NT2/D1 (cell line): ENCODE measurements around the gene RASL10B.

ENCODE experiments used
- SUZ12 ChIP-seq: IDR thresholded peaks from 2 replicates; pipeline ENCODE4 v1.6.1; 2011; ENCODE audit not compliant: insufficient read length, insufficient read depth; ENCODE audit errors: extremely low read depth
- YY1 ChIP-seq: IDR thresholded peaks from 2 replicates; pipeline ENCODE4 v1.6.1; 2011; ENCODE audit not compliant: insufficient read length, insufficient read depth
- ZNF274 ChIP-seq: IDR thresholded peaks from 2 replicates; pipeline ENCODE4 v1.6.1; 2011; ENCODE audit warnings: mild to moderate bottlenecking, low read depth, low read length

- TF ChIP-seq ZNF274 (no peak), SUZ12 (no peak), YY1 (no peak)
Observed at GRCh38 chr17:35732806-35733136, 1.3 kb downstream of the RASL10B start.
